ENCODE data around the gene FARS2.

- no peak for TF ChIP-seq CTCF (IDR thresholded peaks at IDR 0.05)
- no peak for TF ChIP-seq POLR2AphosphoS5 (IDR thresholded peaks at IDR 0.05)
Observed at GRCh38 chr6:5814116-5814515, 552.8 kb downstream of the FARS2 start.
